ENCODE measurements around the gene EIF3J.
"Not testable (repeated sequence)": the region's sequence is repeated elsewhere in the genome, so short reads cannot be mapped to it uniquely, and the experiment has no call there.

The EIF3J gene

GRCh38 chr15:44529864-44530604 is 6.9 kb upstream of the EIF3J start:
- no peak overlapping the region for H3K4me3 ChIP-seq (ENCODE audit: low read length)
- H3K36me3 ChIP-seq (ENCODE audit: control insufficient read depth, insufficient read depth, low read length): peaks cover 4% of the 10 kb centered on the region
- no peaks in the 10 kb centered on the region for H3K27me3 ChIP-seq (ENCODE audit: control insufficient read depth, insufficient read depth, low read length)
- H3K4me1 ChIP-seq (ENCODE audit: control insufficient read depth, insufficient read depth, low read length): no peaks in the 10 kb centered on the region
- H3K9ac ChIP-seq (ENCODE audit: low read length): no peak overlapping the region
- H3K27ac ChIP-seq (ENCODE audit: low read depth, low read length): no peak overlapping the region

- peaks cover 2% of the 10 kb centered on the region for H3K4me1 ChIP-seq (ENCODE audit: control insufficient read depth, insufficient read depth, low read length)
- H3K4me3 ChIP-seq (ENCODE audit: low read length): no peak overlapping the region
- H3K27ac ChIP-seq (ENCODE audit: low read depth, low read length): no peak overlapping the region
Observed at GRCh38 chr15:44530653-44531052, 6.3 kb upstream of the EIF3J start.

GRCh38 chr15:44532275-44532674 is 4.7 kb upstream of the EIF3J start:
- not testable (repeated sequence) for H3K27ac ChIP-seq (ENCODE audit: low read depth, low read length); H3K9ac ChIP-seq (ENCODE audit: low read length); H3K4me3 ChIP-seq (ENCODE audit: low read length); H3K36me3 ChIP-seq (ENCODE audit: control insufficient read depth, insufficient read depth, low read length); H3K27me3 ChIP-seq (ENCODE audit: control insufficient read depth, insufficient read depth, low read length); H3K4me1 ChIP-seq (ENCODE audit: control insufficient read depth, insufficient read depth, low read length)

More at GRCh38 chr15:44530653-44531052, 6.3 kb upstream of the EIF3J start:
- Histone ChIP-seq H3K27me3 (ENCODE audit: control insufficient read depth, insufficient read depth, low read length) (no peaks in the 10 kb centered on the region), H3K36me3 (ENCODE audit: control insufficient read depth, insufficient read depth, low read length) (peaks cover 2% of the 10 kb centered on the region), H3K9ac (ENCODE audit: low read length) (no peak overlapping the region)

GRCh38 chr15:44532689-44533088 is 4.3 kb upstream of the EIF3J start:
- Histone ChIP-seq H3K4me3 (ENCODE audit: low read length) (no peak overlapping the region), H3K4me1 (ENCODE audit: control insufficient read depth, insufficient read depth, low read length) (peaks cover 5% of the 10 kb centered on the region), H3K36me3 (ENCODE audit: control insufficient read depth, insufficient read depth, low read length) (peaks cover 2% of the 10 kb centered on the region), H3K27me3 (ENCODE audit: control insufficient read depth, insufficient read depth, low read length) (no peaks in the 10 kb centered on the region), H3K9ac (ENCODE audit: low read length) (no peak overlapping the region), H3K27ac (ENCODE audit: low read depth, low read length) (no peak overlapping the region)

GRCh38 chr15:44535092-44535491 is 1.9 kb upstream of the EIF3J start:
- H3K27ac ChIP-seq (ENCODE audit: low read depth, low read length): no peak overlapping the region
- no peak overlapping the region for H3K9ac ChIP-seq (ENCODE audit: low read length)
- H3K27me3 ChIP-seq (ENCODE audit: control insufficient read depth, insufficient read depth, low read length): no peaks in the 10 kb centered on the region
- H3K36me3 ChIP-seq (ENCODE audit: control insufficient read depth, insufficient read depth, low read length): peaks cover 2% of the 10 kb centered on the region
- no peak overlapping the region for H3K4me3 ChIP-seq (ENCODE audit: low read length)
- H3K4me1 ChIP-seq (ENCODE audit: control insufficient read depth, insufficient read depth, low read length): peaks cover 16% of the 10 kb centered on the region

- Histone ChIP-seq H3K36me3 (ENCODE audit: control insufficient read depth, insufficient read depth, low read length) (peaks cover 5% of the 10 kb centered on the region), H3K4me1 (ENCODE audit: control insufficient read depth, insufficient read depth, low read length) (peaks cover 16% of the 10 kb centered on the region), H3K27ac (ENCODE audit: low read depth, low read length) (peak overlapping the region; percentile 95), H3K9ac (ENCODE audit: low read length) (peak overlapping the region; percentile 74), H3K4me3 (ENCODE audit: low read length) (peak overlapping the region; percentile 85), H3K27me3 (ENCODE audit: control insufficient read depth, insufficient read depth, low read length) (no peaks in the 10 kb centered on the region)
Observed at GRCh38 chr15:44535523-44536301, 1.2 kb upstream of the EIF3J start.

GRCh38 chr15:44536302-44536961 is 515 bp upstream of the EIF3J start:
- Histone ChIP-seq H3K9ac (ENCODE audit: low read length) (peak overlapping the region; percentile 74), H3K27ac (ENCODE audit: low read depth, low read length) (peak overlapping the region; percentile 95), H3K4me1 (ENCODE audit: control insufficient read depth, insufficient read depth, low read length) (peaks cover 20% of the 10 kb centered on the region), H3K4me3 (ENCODE audit: low read length) (peak overlapping the region; percentile 85), H3K36me3 (ENCODE audit: control insufficient read depth, insufficient read depth, low read length) (peaks cover 5% of the 10 kb centered on the region), H3K27me3 (ENCODE audit: control insufficient read depth, insufficient read depth, low read length) (no peaks in the 10 kb centered on the region)

- Histone ChIP-seq H3K27ac (ENCODE audit: low read depth, low read length) (peak overlapping the region; percentile 96), H3K27me3 (ENCODE audit: control insufficient read depth, insufficient read depth, low read length) (no peaks in the 10 kb centered on the region), H3K4me3 (ENCODE audit: low read length) (peak overlapping the region; percentile 92), H3K4me1 (ENCODE audit: control insufficient read depth, insufficient read depth, low read length) (peaks cover 33% of the 10 kb centered on the region), H3K9ac (ENCODE audit: low read length) (peak overlapping the region; percentile 42), H3K36me3 (ENCODE audit: control insufficient read depth, insufficient read depth, low read length) (peaks cover 5% of the 10 kb centered on the region)
Observed at GRCh38 chr15:44537735-44538240, 841 bp downstream of the EIF3J start.

- H3K4me1 ChIP-seq (ENCODE audit: control insufficient read depth, insufficient read depth, low read length): peaks cover 32% of the 10 kb centered on the region
- no peak overlapping the region for H3K9ac ChIP-seq (ENCODE audit: low read length)
- H3K36me3 ChIP-seq (ENCODE audit: control insufficient read depth, insufficient read depth, low read length): peaks cover 5% of the 10 kb centered on the region
- no peak overlapping the region for H3K4me3 ChIP-seq (ENCODE audit: low read length)
- H3K27me3 ChIP-seq (ENCODE audit: control insufficient read depth, insufficient read depth, low read length): no peaks in the 10 kb centered on the region
- peak overlapping the region; percentile 28 for H3K27ac ChIP-seq (ENCODE audit: low read depth, low read length)
Observed at GRCh38 chr15:44541282-44541958, 4.5 kb downstream of the EIF3J start.

- no peak overlapping the region for H3K9ac ChIP-seq (ENCODE audit: low read length)
- peaks cover 32% of the 10 kb centered on the region for H3K4me1 ChIP-seq (ENCODE audit: control insufficient read depth, insufficient read depth, low read length)
- peaks cover 2% of the 10 kb centered on the region for H3K36me3 ChIP-seq (ENCODE audit: control insufficient read depth, insufficient read depth, low read length)
- peak overlapping the region; percentile 32 for H3K27ac ChIP-seq (ENCODE audit: low read depth, low read length)
- H3K27me3 ChIP-seq (ENCODE audit: control insufficient read depth, insufficient read depth, low read length): no peaks in the 10 kb centered on the region
- H3K4me3 ChIP-seq (ENCODE audit: low read length): no peak overlapping the region
Observed at GRCh38 chr15:44542596-44542995, 5.6 kb downstream of the EIF3J start.

GRCh38 chr15:44544745-44545144 is 7.8 kb downstream of the EIF3J start:
- H3K27ac ChIP-seq (ENCODE audit: low read depth, low read length); H3K4me3 ChIP-seq (ENCODE audit: low read length); H3K27me3 ChIP-seq (ENCODE audit: control insufficient read depth, insufficient read depth, low read length); H3K9ac ChIP-seq (ENCODE audit: low read length); H3K36me3 ChIP-seq (ENCODE audit: control insufficient read depth, insufficient read depth, low read length): not testable (repeated sequence)
- peaks cover 21% of the 10 kb centered on the region for H3K4me1 ChIP-seq (ENCODE audit: control insufficient read depth, insufficient read depth, low read length)
